B cell (primary cell): Measurements from ENCODE around the gene FLNB. TPM values are rescaled to one million over a fixed set of nuclear protein-coding genes. Genes with fewer than 3 reads are reported as not detected.

Experiments used
- ATAC-seq: fragments of 200-7000 bp; cut with Tn5 transposase; one replicate; pipeline ENCODE4 v1.10.0; 2021; ENCODE audit warnings: low read depth, mild to moderate bottlenecking, moderate number of reproducible peaks, moderate library complexity
- CTCF ChIA-PET: fragments of 350-600 bp; sonication (Branson Sonifier 250); formaldehyde crosslinking; loops from one replicate; lab custom pipeline; 2021; ENCODE audit warnings: antibody characterized with exemption, inconsistent platforms; lab: Charles Lee
- POLR2A ChIA-PET: fragments of 350-600 bp; sonication (Branson Sonifier 250); formaldehyde crosslinking; loops from one replicate; lab custom pipeline; 2021; ENCODE audit warnings: antibody characterized with exemption; lab: Charles Lee
- DNase-seq: peaks from one replicate; pipeline ENCODE4 v3.0.0; 2013
- H2AFZ ChIP-seq: 2 replicates; pipeline ENCODE4 v1.6.1; 2012; ENCODE audit warnings: mild to moderate bottlenecking, low read depth, low read length; ENCODE audit not compliant: insufficient read depth, poor library complexity, severe bottlenecking
- H3K27ac ChIP-seq, 2 donors: 1 replicate in 1 of 2; 2 replicates in 1 of 2; pipeline ENCODE4 v1.5.1; 2012 to 2013; ENCODE audit warnings: low read length in 2 of 2, mild to moderate bottlenecking in 2 of 2, moderate library complexity in 1 of 2
- H3K27me3 ChIP-seq, 4 experiments: fragments of 200-600 bp in 1 of 4; sonication (generic) in 1 of 4; replicated peaks in 1 of 4; 1 replicate in 2 of 4; 2 replicates in 2 of 4; pipeline versions ENCODE4 v1.6.1 to v1.7.0; 2013 to 2016; ENCODE audit warnings: low read length in 3 of 4, mild to moderate bottlenecking in 2 of 4, mixed read lengths in 1 of 4, moderate library complexity in 1 of 4; ENCODE audit not compliant: insufficient read depth in 4 of 4, control insufficient read depth in 3 of 4; ENCODE audit errors: control extremely low read depth in 1 of 4
- H3K36me3 ChIP-seq, 2 experiments: replicated peaks in 1 of 2; 1 replicate in 1 of 2; 2 replicates in 1 of 2; pipeline versions ENCODE4 v1.6.1 to v1.7.1; 2013; ENCODE audit warnings: low read length in 1 of 2; ENCODE audit not compliant: insufficient read depth in 2 of 2, control insufficient read depth in 1 of 2; ENCODE audit errors: control extremely low read depth in 1 of 2, extremely low read depth in 1 of 2
- H3K4me1 ChIP-seq, 2 donors: fragments of 200-600 bp in 1 of 2; sonication (generic) in 1 of 2; 1 replicate in 1 of 2; 2 replicates in 1 of 2; pipeline versions ENCODE4 v1.5.1 to v1.6.1; 2013 to 2017; ENCODE audit warnings: low read length in 2 of 2; ENCODE audit not compliant: control insufficient read depth in 2 of 2, insufficient read depth in 2 of 2
- H3K4me2 ChIP-seq: replicated peaks from 2 replicates; pipeline ENCODE3; 2012; ENCODE audit warnings: mild to moderate bottlenecking, low read depth, low read length; ENCODE audit not compliant: poor library complexity, severe bottlenecking
- H3K4me3 ChIP-seq, 5 experiments: fragments of 200-600 bp in 1 of 5; sonication (generic) in 1 of 5; 1 replicate in 3 of 5; 2 replicates in 2 of 5; pipeline versions ENCODE4 v1.5.1 to v1.7.0; 2011 to 2016; ENCODE audit warnings: low read length in 4 of 5, mild to moderate bottlenecking in 4 of 5, low read depth in 2 of 5, control low read depth in 1 of 5, moderate library complexity in 1 of 5; ENCODE audit not compliant: insufficient read depth in 1 of 5; ENCODE audit errors: control extremely low read depth in 1 of 5, extremely low read depth in 1 of 5
- H3K79me2 ChIP-seq: fragments of 200-600 bp; sonication (generic); one replicate; pipeline ENCODE4 v1.6.0; 2016; ENCODE audit warnings: low read length; ENCODE audit not compliant: control insufficient read depth, insufficient read depth
- H3K9ac ChIP-seq: fragments of 200-600 bp; sonication (generic); 2 replicates; pipeline ENCODE4 v1.6.1; 2017; ENCODE audit warnings: mild to moderate bottlenecking, low read length, moderate library complexity
- H3K9me3 ChIP-seq, 3 donors: one replicate each; pipeline versions ENCODE4 v1.6.1 to v1.7.1; 2013; ENCODE audit warnings: low read length in 2 of 3; ENCODE audit not compliant: control insufficient read depth in 2 of 3, insufficient read depth in 1 of 3; ENCODE audit errors: control extremely low read depth in 1 of 3
- H4K20me1 ChIP-seq: 2 replicates; pipeline ENCODE4 v1.6.0; 2012; ENCODE audit warnings: mild to moderate bottlenecking, low read length; ENCODE audit not compliant: insufficient read depth, control insufficient read depth, poor library complexity, severe bottlenecking
- H3K27ac Mint-ChIP-seq: one replicate; pipeline ENCODE4 v1.8.0; 2021; ENCODE audit warnings: mixed read lengths
- H3K27me3 Mint-ChIP-seq: one replicate; pipeline ENCODE4 v1.8.0; 2021; ENCODE audit warnings: mixed read lengths
- H3K4me1 Mint-ChIP-seq: one replicate; pipeline ENCODE4 v1.8.0; 2021; ENCODE audit warnings: mixed read lengths
- H3K4me3 Mint-ChIP-seq: one replicate; pipeline ENCODE4 v1.8.0; 2021; ENCODE audit warnings: mixed read lengths
- H3K9me3 Mint-ChIP-seq: one replicate; pipeline ENCODE4 v1.8.0; 2022; ENCODE audit warnings: mixed read lengths; ENCODE audit not compliant: insufficient read depth
- CTCF ChIP-seq: fragments of 200-600 bp; IDR thresholded peaks from one replicate; pipeline ENCODE4 v1.8.0; 2022; ENCODE audit warnings: antibody characterized with exemption, mild to moderate bottlenecking
- EZH2 ChIP-seq: IDR thresholded peaks from 2 replicates; pipeline ENCODE4 v1.6.1; 2012; ENCODE audit warnings: borderline replicate concordance, low read depth, mild to moderate bottlenecking, moderate library complexity, low read length; ENCODE audit not compliant: insufficient read depth, poor library complexity, severe bottlenecking
- WGBS: methylation state at CpG from one replicate; pipeline ENCODE4 v1.1.5; 2013; ENCODE audit warnings: missing lambda C conversion rate; ENCODE audit not compliant: insufficient coverage; 5-methylcytosine and 5-hydroxymethylcytosine counted together
- intact Hi-C: fragments of 100-400 bp; cut with micrococcal nuclease; formaldehyde crosslinking; loops from one replicate; pipeline ENCODE4 v1.10.0; 2022
- polyA plus RNA-seq: library from polyadenylated mRNA; depleted of rRNA; stranded (reverse); fragments of >200 nt; gene quantifications from 2 replicates; pipeline ENCODE4 v1.2.3, GENCODE V29; 2012
- total RNA-seq, 2 donors: library from RNA; stranded (reverse); fragments of 120-200 nt in 1 of 2; gene quantifications; 1 replicate in 1 of 2; 2 replicates in 1 of 2; pipeline versions ENCODE4 v1.2.3 to v1.2.4, GENCODE V29; 2013 to 2022

FLNB gene
- total and polyA plus RNA-seq, 2 donors (not counting 1 experiment from before 2014, with no cell fraction given), result 25.5 to 28.3 TPM

GRCh38 chr3:57959423-57960173, 48.6 kb upstream of the FLNB start:
- H3K9me3 Mint-ChIP-seq, result no peaks in the 10 kb centered on the region
- Histone ChIP-seq H4K20me1 (no peaks in the 10 kb centered on the region), H3K27me3 (no peaks in the 10 kb centered on the region), H3K9ac (peak overlapping the region; percentile 20), H3K4me3 (peak overlapping the region in 3 of 5 experiments; percentile 7 to 42 (median 16)), H3K4me2 (peak overlapping the region; percentile 68), H3K36me3 (no peaks in the 10 kb centered on the region), H2AFZ (peak overlapping the region; percentile 63), H3K27ac (peak overlapping the region; percentile 4 to 34), H3K79me2 (no peaks in the 10 kb centered on the region), H3K9me3 (peaks cover 0 to 19% (median 3%) of the 10 kb centered on the region in 3 donors), H3K4me1 (peaks cover 18 to 19% of the 10 kb centered on the region in 2 donors)
- H3K27ac Mint-ChIP-seq, result no peak overlapping the region
- ChIA-PET CTCF (interaction anchor here (1.1 kb wide), 1 partner anchor 207 kb away, joined by 3 read pairs; no protein-coding TSS in a partner anchor), POLR2A (no interaction called here)
- H3K27me3 Mint-ChIP-seq, result no peaks in the 10 kb centered on the region
- intact Hi-C loops, result no loop called here
- no peak for ATAC-seq
- TF ChIP-seq EZH2 (no peak), CTCF (no peak)
- DNase-seq, result peak; percentile 19
- WGBS, result 22% methylated on average over 14 of the region's 19 CpGs
- H3K4me1 Mint-ChIP-seq, result peaks cover 18% of the 10 kb centered on the region
- peak overlapping the region; percentile 40 for H3K4me3 Mint-ChIP-seq

- no peak overlapping the region for H3K9ac ChIP-seq
- peak overlapping the region; percentile 68 for H3K4me2 ChIP-seq
- no peak overlapping the region for H3K27ac Mint-ChIP-seq
- peaks cover 18% of the 10 kb centered on the region for H3K4me1 Mint-ChIP-seq
- no peaks in the 10 kb centered on the region for H4K20me1 ChIP-seq
- H3K27ac ChIP-seq, result no peak overlapping the region
- intact Hi-C loops, result no loop called here
- no peaks in the 10 kb centered on the region for H3K79me2 ChIP-seq
- no peak overlapping the region for H3K4me3 Mint-ChIP-seq
- POLR2A ChIA-PET, result no interaction called here
- no peaks in the 10 kb centered on the region for H3K36me3 ChIP-seq
- peak overlapping the region; percentile 44 for H2AFZ ChIP-seq
- H3K9me3 Mint-ChIP-seq, result no peaks in the 10 kb centered on the region
- H3K4me1 ChIP-seq, result peaks cover 18 to 19% of the 10 kb centered on the region in 2 donors
- H3K9me3 ChIP-seq, result peaks cover 0 to 19% (median 3%) of the 10 kb centered on the region in 3 donors
- 100% methylated on average over 2 of the region's 4 CpGs for WGBS
- CTCF ChIA-PET, result no interaction called here
- DNase-seq (no peak), ATAC-seq (no peak)
- no peak overlapping the region for H3K4me3 ChIP-seq
- H3K27me3 Mint-ChIP-seq, result no peaks in the 10 kb centered on the region
- TF ChIP-seq CTCF (no peak), EZH2 (no peak)
- no peaks in the 10 kb centered on the region for H3K27me3 ChIP-seq
Measured at GRCh38 chr3:57960174-57960505, 48.1 kb upstream of the FLNB start.
